Mesenchymal stem cell (in vitro differentiated cells and primary cell): ENCODE measurements around the gene GPATCH2L.

Experiments
- DNase-seq: peaks from one replicate; pipeline ENCODE4 v3.0.0-alpha.2; 2013
- H2AFZ ChIP-seq: one replicate; pipeline ENCODE4 v1.6.1; 2013; ENCODE audit warnings: low read depth, mild to moderate bottlenecking, control low read depth, inconsistent platforms, low read length, moderate library complexity
- H2AK5ac ChIP-seq: 2 replicates; pipeline ENCODE4 v1.6.1; 2013; ENCODE audit warnings: low read length, moderate library complexity, mild to moderate bottlenecking, inconsistent platforms; ENCODE audit not compliant: severe bottlenecking
- H2BK120ac ChIP-seq: one replicate; pipeline ENCODE4 v1.6.1; 2013; ENCODE audit warnings: low read depth, mild to moderate bottlenecking, inconsistent platforms, low read length, moderate library complexity
- H2BK12ac ChIP-seq, 2 experiments: one replicate each; pipeline ENCODE4 v1.6.1; 2013; ENCODE audit warnings: inconsistent platforms in 2 of 2, low read length in 2 of 2, mild to moderate bottlenecking in 2 of 2, moderate library complexity in 2 of 2, control low read depth in 1 of 2
- H2BK15ac ChIP-seq: one replicate; pipeline ENCODE4 v1.6.1; 2013; ENCODE audit warnings: mild to moderate bottlenecking, low read depth, inconsistent platforms; ENCODE audit not compliant: poor library complexity, severe bottlenecking
- H2BK5ac ChIP-seq: 2 replicates; pipeline ENCODE4 v1.6.1; 2013; ENCODE audit warnings: low read depth, mild to moderate bottlenecking, low read length, control low read depth, inconsistent platforms; ENCODE audit not compliant: poor library complexity, severe bottlenecking
- H3K14ac ChIP-seq, 2 experiments: one replicate each; pipeline ENCODE4 v1.6.1; 2013; ENCODE audit warnings: inconsistent platforms in 2 of 2, low read length in 2 of 2, control low read depth in 1 of 2, mild to moderate bottlenecking in 1 of 2, moderate library complexity in 1 of 2
- H3K18ac ChIP-seq, 2 experiments: one replicate each; pipeline ENCODE4 v1.6.1; 2013; ENCODE audit warnings: inconsistent platforms in 2 of 2, low read length in 2 of 2, control low read depth in 1 of 2, low read depth in 1 of 2, mild to moderate bottlenecking in 1 of 2
- H3K23ac ChIP-seq, 2 experiments: one replicate each; pipeline ENCODE4 v1.6.1; 2013; ENCODE audit warnings: inconsistent platforms in 2 of 2, low read length in 2 of 2, mild to moderate bottlenecking in 2 of 2, moderate library complexity in 2 of 2, control low read depth in 1 of 2
- H3K27ac ChIP-seq: 2 replicates; pipeline ENCODE4 v1.5.1; 2013; ENCODE audit warnings: mild to moderate bottlenecking, moderate library complexity, low read length, control low read depth, inconsistent platforms; ENCODE audit not compliant: poor library complexity, severe bottlenecking
- H3K27me3 ChIP-seq, 2 experiments: 2 replicates each; pipeline versions ENCODE4 v1.6.1 to v1.7.0; 2013; ENCODE audit warnings: low read length in 2 of 2, mild to moderate bottlenecking in 2 of 2, moderate library complexity in 2 of 2, control low read depth in 1 of 2, inconsistent platforms in 1 of 2; ENCODE audit not compliant: control insufficient read depth in 1 of 2, insufficient read depth in 1 of 2
- H3K36me3 ChIP-seq, 2 experiments: 2 replicates each; pipeline versions ENCODE4 v1.6.1 to v1.7.0; 2013; ENCODE audit warnings: low read length in 2 of 2, control low read depth in 1 of 2, inconsistent platforms in 1 of 2, low read depth in 1 of 2, mild to moderate bottlenecking in 1 of 2; ENCODE audit not compliant: insufficient read depth in 2 of 2, control insufficient read depth in 1 of 2
- H3K4ac ChIP-seq, 2 experiments: one replicate each; pipeline ENCODE4 v1.6.1; 2013; ENCODE audit warnings: inconsistent platforms in 2 of 2, low read length in 2 of 2, mild to moderate bottlenecking in 2 of 2, moderate library complexity in 2 of 2, control low read depth in 1 of 2, low read depth in 1 of 2
- H3K4me1 ChIP-seq: 2 replicates; pipeline ENCODE4 v1.6.1; 2013; ENCODE audit warnings: low read depth, low read length, control low read depth; ENCODE audit not compliant: control insufficient read depth, insufficient read depth
- H3K4me2 ChIP-seq: 2 replicates; pipeline ENCODE4 v1.6.1; 2013; ENCODE audit warnings: low read length, mild to moderate bottlenecking, inconsistent platforms; ENCODE audit not compliant: poor library complexity, severe bottlenecking
- H3K4me3 ChIP-seq, 2 experiments: 2 replicates each; pipeline versions ENCODE4 v1.5.1 to v1.7.0; 2013; ENCODE audit warnings: low read length in 2 of 2, mild to moderate bottlenecking in 2 of 2, control low read depth in 1 of 2, low read depth in 1 of 2; ENCODE audit not compliant: insufficient read depth in 1 of 2
- H3K79me1 ChIP-seq: replicated peaks from 2 replicates; pipeline ENCODE4 v1.6.1; 2013; ENCODE audit warnings: mild to moderate bottlenecking, control low read depth, low read length, inconsistent platforms; ENCODE audit not compliant: poor library complexity, severe bottlenecking
- H3K9ac ChIP-seq: 2 replicates; pipeline ENCODE4 v1.7.0; 2013; ENCODE audit warnings: mild to moderate bottlenecking, low read length, moderate library complexity
- H3K9me3 ChIP-seq: 2 replicates; pipeline ENCODE4 v1.7.0; 2013; ENCODE audit warnings: mild to moderate bottlenecking, low read length; ENCODE audit not compliant: control insufficient read depth
- H4K8ac ChIP-seq: one replicate; pipeline ENCODE4 v1.6.1; 2013; ENCODE audit warnings: inconsistent platforms, mild to moderate bottlenecking, low read length, moderate library complexity
- H4K91ac ChIP-seq: one replicate; pipeline ENCODE4 v1.6.1; 2013; ENCODE audit warnings: mild to moderate bottlenecking, low read length, inconsistent platforms
- WGBS: methylation state at CpG from one replicate; pipeline ENCODE4 v1.1.7; 2013; ENCODE audit warnings: mixed read lengths; 5-methylcytosine and 5-hydroxymethylcytosine counted together

The GPATCH2L gene

DNA sequence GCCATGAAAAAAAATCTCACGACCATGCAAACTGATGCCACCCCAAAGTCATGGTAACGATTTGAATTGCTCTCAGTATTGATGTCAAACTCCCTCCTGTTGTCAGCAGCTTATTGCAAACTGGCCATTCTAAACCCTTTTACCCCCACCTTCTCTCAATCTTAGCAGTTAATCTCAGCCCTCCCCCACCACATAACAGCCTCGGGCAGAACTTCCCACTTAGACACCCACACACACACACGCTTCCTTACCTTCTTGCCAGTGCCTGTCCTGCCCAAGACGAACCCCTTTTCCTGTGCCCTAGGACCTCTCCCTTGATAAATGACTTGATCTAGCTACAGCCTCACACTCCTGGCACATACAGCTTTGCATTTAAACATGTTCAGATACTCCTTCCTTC, 56.6 kb downstream of the GPATCH2L start:
- Histone ChIP-seq H2BK12ac (no peak overlapping the region), H4K91ac (no peak overlapping the region), H3K9ac (no peak overlapping the region), H4K8ac (no peak overlapping the region), H3K36me3 (peaks cover 8 to 34% of the 10 kb centered on the region in 2 experiments), H3K4me3 (no peak overlapping the region), H3K4ac (no peak overlapping the region), H3K27ac (no peak overlapping the region), H3K14ac (no peak overlapping the region), H3K79me1 (peaks cover 16% of the 10 kb centered on the region), H2AK5ac (no peak overlapping the region), H3K4me1 (peaks cover 1% of the 10 kb centered on the region), H3K18ac (no peak overlapping the region), H2BK120ac (no peak overlapping the region), H2AFZ (no peak overlapping the region), H3K4me2 (no peak overlapping the region), H3K9me3 (no peaks in the 10 kb centered on the region), H3K23ac (no peak overlapping the region), H2BK5ac (no peak overlapping the region), H3K27me3 (no peaks in the 10 kb centered on the region), H2BK15ac (no peak overlapping the region)
- WGBS: 82% methylated on average over 5 of the region's 5 CpGs
- no peak for DNase-seq

DNA sequence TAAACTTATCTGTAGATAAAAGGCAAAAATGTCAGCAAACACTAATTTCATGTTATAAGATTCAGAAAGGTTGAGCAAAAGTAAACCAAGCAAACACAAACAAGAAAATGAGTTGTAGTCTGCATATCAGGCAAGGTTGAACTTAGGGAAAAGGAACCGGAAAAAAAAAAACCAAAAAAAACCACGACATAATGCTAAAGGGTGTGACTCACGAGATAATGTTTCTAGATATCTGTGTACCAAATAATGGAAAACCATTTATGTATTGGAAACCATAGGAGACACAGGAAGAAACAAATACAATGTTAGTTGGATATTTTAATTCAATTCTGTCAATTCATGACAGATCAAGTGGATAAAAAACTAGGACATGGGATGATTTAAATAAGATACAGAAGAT, 60.5 kb downstream of the GPATCH2L start:
- Histone ChIP-seq H3K9ac (no peak overlapping the region), H2AFZ (no peak overlapping the region), H3K9me3 (no peaks in the 10 kb centered on the region), H3K27ac (no peak overlapping the region), H3K36me3 (peaks cover 0 to 20% of the 10 kb centered on the region in 2 experiments), H2AK5ac (no peak overlapping the region), H2BK120ac (no peak overlapping the region), H2BK15ac (no peak overlapping the region), H3K14ac (no peak overlapping the region), H4K91ac (no peak overlapping the region), H2BK5ac (no peak overlapping the region), H3K23ac (no peak overlapping the region), H3K4ac (no peak overlapping the region), H3K4me2 (no peak overlapping the region), H3K79me1 (peaks cover 2% of the 10 kb centered on the region), H4K8ac (no peak overlapping the region), H3K4me3 (no peak overlapping the region), H3K18ac (no peak overlapping the region), H2BK12ac (no peak overlapping the region), H3K27me3 (no peaks in the 10 kb centered on the region), H3K4me1 (no peaks in the 10 kb centered on the region)
- DNase-seq: no peak
- 100% methylated on average over 2 of the region's 3 CpGs for WGBS

DNA sequence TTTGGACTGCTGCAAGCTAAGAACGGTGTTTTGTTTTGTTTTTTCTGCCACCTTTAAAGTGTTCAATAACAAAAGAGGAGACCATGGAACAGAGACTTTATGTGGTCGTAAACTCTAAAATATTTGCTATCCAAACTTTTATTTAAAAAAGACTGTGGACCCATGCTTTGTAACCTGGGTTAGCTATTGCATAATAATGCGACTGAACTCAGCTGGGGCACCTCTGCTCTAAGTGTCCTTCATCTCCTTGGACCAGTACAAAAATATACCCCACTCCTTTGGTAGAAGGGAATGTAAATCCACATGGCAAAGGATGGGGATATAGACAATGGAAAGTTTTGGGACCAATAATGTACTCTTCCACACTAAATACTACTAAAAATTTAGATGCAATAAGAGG, 65.5 kb downstream of the GPATCH2L start:
- 90% methylated on average over 1 of the region's 3 CpGs for WGBS

DNA sequence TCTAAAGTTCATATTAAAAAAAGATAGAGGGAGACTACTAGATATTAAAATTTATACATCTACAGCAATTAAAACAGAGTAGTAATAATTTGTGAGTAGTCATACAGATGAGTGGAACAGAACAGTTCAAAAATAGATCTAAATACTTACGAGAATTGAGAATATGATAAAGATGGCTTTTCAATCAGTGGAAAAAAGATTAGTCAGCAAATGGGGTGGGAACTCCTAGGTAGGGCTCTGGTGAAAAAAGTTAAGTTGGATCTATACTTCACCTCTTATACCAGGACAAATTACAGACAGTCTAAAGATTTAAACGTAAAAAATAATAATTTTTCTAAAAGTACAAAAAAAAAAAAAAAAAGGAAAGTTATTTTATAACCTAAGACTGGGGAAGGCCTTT, 66.9 kb downstream of the GPATCH2L start:
- WGBS: 83% methylated on average over 1 of the region's 2 CpGs

More for the DNA sequence above, 65.5 kb downstream of the GPATCH2L start:
- Histone ChIP-seq H3K4ac (no peak overlapping the region), H3K4me2 (no peak overlapping the region), H2AK5ac (no peak overlapping the region), H3K14ac (no peak overlapping the region), H4K91ac (no peak overlapping the region), H3K4me3 (no peak overlapping the region), H3K36me3 (no peaks in the 10 kb centered on the region), H2BK15ac (no peak overlapping the region), H4K8ac (no peak overlapping the region), H2BK12ac (no peak overlapping the region), H2AFZ (no peak overlapping the region), H3K27me3 (no peaks in the 10 kb centered on the region), H3K23ac (no peak overlapping the region), H3K4me1 (no peaks in the 10 kb centered on the region), H3K9ac (no peak overlapping the region), H3K27ac (no peak overlapping the region), H3K18ac (no peak overlapping the region), H2BK120ac (no peak overlapping the region), H3K79me1 (no peaks in the 10 kb centered on the region), H2BK5ac (no peak overlapping the region), H3K9me3 (no peaks in the 10 kb centered on the region)
- DNase-seq: no peak

More for the DNA sequence above, 66.9 kb downstream of the GPATCH2L start:
- H3K4ac ChIP-seq: no peak overlapping the region
- no peak overlapping the region for H2BK5ac ChIP-seq
- no peak overlapping the region for H3K27ac ChIP-seq
- no peak overlapping the region for H3K18ac ChIP-seq
- no peaks in the 10 kb centered on the region for H3K4me1 ChIP-seq
- H2BK15ac ChIP-seq: no peak overlapping the region
- no peak overlapping the region for H2BK12ac ChIP-seq
- no peaks in the 10 kb centered on the region for H3K27me3 ChIP-seq
- H3K14ac ChIP-seq: no peak overlapping the region
- H4K91ac ChIP-seq: no peak overlapping the region
- no peak overlapping the region for H2AFZ ChIP-seq
- no peak overlapping the region for H3K9ac ChIP-seq
- no peak for DNase-seq
- H3K9me3 ChIP-seq: no peaks in the 10 kb centered on the region
- no peak overlapping the region for H4K8ac ChIP-seq
- H3K36me3 ChIP-seq: no peaks in the 10 kb centered on the region
- no peak overlapping the region for H2BK120ac ChIP-seq
- no peak overlapping the region for H3K4me2 ChIP-seq
- H3K23ac ChIP-seq: no peak overlapping the region
- H3K79me1 ChIP-seq: no peaks in the 10 kb centered on the region
- no peak overlapping the region for H3K4me3 ChIP-seq
- H2AK5ac ChIP-seq: no peak overlapping the region
